SK-N-SH (cell line): ENCODE measurements around the gene REEP1. TPM values are rescaled to one million over a fixed set of nuclear protein-coding genes. Genes with fewer than 3 reads are reported as not detected.

Experiments used
- CTCF ChIA-PET: fragments of 300-600, 350-600 bp; formaldehyde crosslinking; extraction: SDS; loops from one replicate; lab custom pipeline; 2021; lab: Yijun Ruan, JAX
- POLR2A ChIA-PET: fragments of 350-600 bp; sonication (Branson Sonifier 250); formaldehyde crosslinking; extraction: SDS; loops from one replicate; lab custom pipeline; 2020; ENCODE audit warnings: antibody characterized with exemption, inconsistent platforms; lab: Yijun Ruan, JAX
- DNase-seq: peaks from one replicate; pipeline ENCODE4 v3.0.0; 2012
- H2AFZ ChIP-seq: fragments of 200-600 bp; sonication (generic); 2 replicates; pipeline ENCODE4 v1.8.1; 2016; ENCODE audit warnings: antibody characterized with exemption, mild to moderate bottlenecking, low read depth
- H3F3A ChIP-seq: fragments of 200-600 bp; sonication (generic); replicated peaks from 2 replicates; pipeline ENCODE3; 2016; ENCODE audit warnings: antibody characterized with exemption, mild to moderate bottlenecking; ENCODE audit not compliant: insufficient read depth
- H3K27ac ChIP-seq, 2 experiments: fragments of 200-500 bp in 1 of 2; fragments of 200-600 bp in 1 of 2; sonication (Bioruptor generic) in 1 of 2; sonication (generic), shearing (Covaris generic) in 1 of 2; 2 replicates each; pipeline versions ENCODE4 v1.5.1 to v1.6.1; 2014 to 2016; ENCODE audit warnings: low read depth in 2 of 2, inconsistent platforms in 1 of 2, low read length in 1 of 2, mild to moderate bottlenecking in 1 of 2, mixed read lengths in 1 of 2
- H3K27me3 ChIP-seq: fragments of 200-600 bp; sonication (generic), shearing (Covaris generic); 2 replicates; pipeline ENCODE4 v1.6.1; 2016; ENCODE audit warnings: mixed run types; ENCODE audit not compliant: insufficient read depth
- H3K36me3 ChIP-seq, 2 experiments: fragments of 200-500 bp in 1 of 2; fragments of 200-600 bp in 1 of 2; sonication (Bioruptor generic) in 1 of 2; sonication (generic) in 1 of 2; replicated peaks in 1 of 2; 2 replicates each; pipeline versions ENCODE3 to v1.5.1; 2014 to 2016; ENCODE audit warnings: low read length in 1 of 2, mild to moderate bottlenecking in 1 of 2; ENCODE audit not compliant: insufficient read depth in 2 of 2, control insufficient read depth in 1 of 2
- H3K4me1 ChIP-seq, 2 experiments: fragments of 200-500 bp in 1 of 2; fragments of 200-600 bp in 1 of 2; sonication (Bioruptor generic) in 1 of 2; sonication (generic), shearing (Covaris generic) in 1 of 2; 2 replicates each; pipeline versions ENCODE4 v1.5.1 to v1.6.1; 2014 to 2016; ENCODE audit warnings: low read depth in 1 of 2, low read length in 1 of 2, mixed run types in 1 of 2; ENCODE audit not compliant: insufficient read depth in 2 of 2, control insufficient read depth in 1 of 2
- H3K4me2 ChIP-seq: fragments of 200-600 bp; sonication (generic), shearing (Covaris generic); 2 replicates; pipeline ENCODE4 v1.6.1; 2017; ENCODE audit warnings: mixed run types
- H3K4me3 ChIP-seq, 2 experiments: fragments of 200-500 bp in 1 of 2; fragments of 200-600 bp in 1 of 2; sonication (Bioruptor generic) in 1 of 2; sonication (generic), shearing (Covaris generic) in 1 of 2; 2 replicates each; pipeline versions ENCODE4 v1.5.1 to v1.8.1; 2014 to 2016; ENCODE audit warnings: low read depth in 2 of 2, inconsistent platforms in 1 of 2, low read length in 1 of 2, mild to moderate bottlenecking in 1 of 2, mixed read lengths in 1 of 2, moderate library complexity in 1 of 2
- H3K79me2 ChIP-seq: fragments of 200-600 bp; sonication (generic); 2 replicates; pipeline ENCODE4 v1.8.1; 2017; ENCODE audit warnings: mild to moderate bottlenecking; ENCODE audit not compliant: insufficient read depth
- H3K9ac ChIP-seq: fragments of 200-600 bp; sonication (generic); 2 replicates; pipeline ENCODE4 v1.6.1; 2017; ENCODE audit warnings: mixed run types
- H3K9me2 ChIP-seq: fragments of 200-600 bp; sonication (generic); 2 replicates; pipeline ENCODE4 v1.6.1; 2017; ENCODE audit warnings: mixed run types
- H3K9me3 ChIP-seq: fragments of 200-600 bp; sonication (generic); 2 replicates; pipeline ENCODE4 v1.6.1; 2017; ENCODE audit warnings: mixed run types, mild to moderate bottlenecking, moderate library complexity
- H4K20me1 ChIP-seq: fragments of 200-600 bp; sonication (generic); 2 replicates; pipeline ENCODE4 v1.6.1; 2017; ENCODE audit warnings: mild to moderate bottlenecking, mixed run types; ENCODE audit not compliant: insufficient read depth
- CTCF ChIP-seq: fragments of 200-600 bp; sonication (generic); IDR thresholded peaks from 2 replicates; pipeline ENCODE4 v1.6.1; 2017; ENCODE audit warnings: antibody characterized with exemption, mild to moderate bottlenecking, moderate library complexity
- JUND ChIP-seq: IDR thresholded peaks from 2 replicates; pipeline ENCODE4 v1.4.0; 2012
- MAX ChIP-seq: IDR thresholded peaks from 2 replicates; pipeline ENCODE4 v1.4.0; 2012; ENCODE audit warnings: low read depth
- MXI1 ChIP-seq: IDR thresholded peaks from 2 replicates; pipeline ENCODE4 v1.6.1; 2012; ENCODE audit warnings: mild to moderate bottlenecking, low read depth, low read length, improper control_type of control experiment
- REST ChIP-seq: IDR thresholded peaks from 2 replicates; pipeline ENCODE4 v1.6.1; 2012; ENCODE audit warnings: mild to moderate bottlenecking, low read depth, low read length, moderate library complexity
- RFX5 ChIP-seq: IDR thresholded peaks from 2 replicates; pipeline ENCODE4 v1.6.1; 2012; ENCODE audit warnings: mild to moderate bottlenecking, improper control_type of control experiment, low read length
- SIN3A ChIP-seq: IDR thresholded peaks from 2 replicates; pipeline ENCODE4 v1.6.1; 2012; ENCODE audit warnings: low read depth, mild to moderate bottlenecking, low read length, moderate library complexity, borderline replicate concordance
- TAF1 ChIP-seq: IDR thresholded peaks from 2 replicates; pipeline ENCODE4 v1.6.1; 2012; ENCODE audit warnings: low read depth, mild to moderate bottlenecking, low read length, moderate library complexity, borderline replicate concordance
- TCF12 ChIP-seq: IDR thresholded peaks from 2 replicates; pipeline ENCODE4 v1.4.0; 2012
- WGBS: methylation state at CpG from one replicate; pipeline ENCODE4 v1.1.6; 2017; ENCODE audit warnings: low lambda C conversion rate; 5-methylcytosine and 5-hydroxymethylcytosine counted together
- polyA plus RNA-seq, 3 experiments: library from polyadenylated mRNA; depleted of rRNA; stranded (reverse); fragments of >200 nt; gene quantifications; 2 replicates each; pipeline ENCODE4 v1.2.3, GENCODE V29; 2012
- TF ChIP-seq, protein P1 (sequence below): IDR thresholded peaks from 2 replicates; pipeline ENCODE4 v1.4.0; 2012; ENCODE audit warnings: low read depth, borderline replicate concordance

REEP1 gene
- polyA plus RNA-seq, 1 of the 3 experiments (the other 2 are of a cell fraction), result 0.13 TPM

DNA sequence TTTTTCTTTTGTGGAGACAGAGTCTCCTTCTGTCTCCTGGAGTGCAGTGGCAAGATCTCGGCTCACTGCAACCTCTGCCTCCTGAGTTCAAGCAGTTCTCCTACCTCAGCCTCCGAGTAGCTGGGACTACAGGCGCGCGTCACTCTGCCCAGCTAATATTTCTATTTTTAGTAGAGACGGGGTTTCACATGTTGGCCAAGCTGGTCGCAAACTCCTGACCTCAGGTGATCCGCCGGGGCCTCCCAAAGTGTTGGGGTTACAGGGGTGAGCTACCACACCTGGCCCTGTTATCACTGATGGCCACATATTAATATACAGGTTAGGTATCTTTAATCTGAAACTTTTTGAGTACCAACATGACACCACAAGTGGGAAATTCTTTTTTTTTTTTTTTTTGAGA is 134.7 kb downstream of the REEP1 start (continued):
- TF ChIP-seq, protein P1, sequence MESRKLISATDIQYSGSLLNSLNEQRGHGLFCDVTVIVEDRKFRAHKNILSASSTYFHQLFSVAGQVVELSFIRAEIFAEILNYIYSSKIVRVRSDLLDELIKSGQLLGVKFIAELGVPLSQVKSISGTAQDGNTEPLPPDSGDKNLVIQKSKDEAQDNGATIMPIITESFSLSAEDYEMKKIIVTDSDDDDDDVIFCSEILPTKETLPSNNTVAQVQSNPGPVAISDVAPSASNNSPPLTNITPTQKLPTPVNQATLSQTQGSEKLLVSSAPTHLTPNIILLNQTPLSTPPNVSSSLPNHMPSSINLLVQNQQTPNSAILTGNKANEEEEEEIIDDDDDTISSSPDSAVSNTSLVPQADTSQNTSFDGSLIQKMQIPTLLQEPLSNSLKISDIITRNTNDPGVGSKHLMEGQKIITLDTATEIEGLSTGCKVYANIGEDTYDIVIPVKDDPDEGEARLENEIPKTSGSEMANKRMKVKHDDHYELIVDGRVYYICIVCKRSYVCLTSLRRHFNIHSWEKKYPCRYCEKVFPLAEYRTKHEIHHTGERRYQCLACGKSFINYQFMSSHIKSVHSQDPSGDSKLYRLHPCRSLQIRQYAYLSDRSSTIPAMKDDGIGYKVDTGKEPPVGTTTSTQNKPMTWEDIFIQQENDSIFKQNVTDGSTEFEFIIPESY, result no peak
- TF ChIP-seq REST, result no peak

DNA sequence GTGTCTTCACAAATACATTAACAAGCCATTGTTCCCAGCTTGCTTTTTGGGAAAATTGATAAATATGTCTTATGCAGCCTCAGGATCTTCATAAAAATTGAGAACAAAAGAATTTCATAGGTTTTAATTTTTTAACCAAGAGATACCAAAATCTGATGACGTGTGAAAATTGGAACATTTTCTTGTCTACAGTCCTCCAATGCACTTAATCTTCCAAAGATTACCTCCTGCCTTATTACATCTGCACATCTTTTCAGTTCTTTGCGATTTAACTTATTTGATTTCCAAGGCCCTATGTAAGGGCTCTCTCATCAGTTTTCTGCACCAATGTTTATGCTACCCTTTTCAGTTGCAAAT is 135.1 kb downstream of the REEP1 start:
- Histone ChIP-seq H3K4me3 (no peak overlapping the region), H3K9me2 (no peaks in the 10 kb centered on the region), H3K27me3 (no peaks in the 10 kb centered on the region)
- ChIA-PET POLR2A (no interaction called here), CTCF (interaction anchor here (0.9 to 4.5 kb wide), 6 partner anchors 12 to 170 kb away, joined by 3 to 20 read pairs (median 7); no protein-coding TSS in a partner anchor)
- no peak for TF ChIP-seq JUND
- TF ChIP-seq TCF12, result no peak
- TF ChIP-seq CTCF, result no peak
- TF ChIP-seq RFX5, result no peak
- no peak for TF ChIP-seq TAF1
- TF ChIP-seq SIN3A, result no peak
- no peak for TF ChIP-seq MXI1
- TF ChIP-seq MAX, result no peak
- TF ChIP-seq, protein P1, result no peak
- TF ChIP-seq, all 33 proteins: peak for 0
- peaks cover 0 to 3% of the 10 kb centered on the region in 2 experiments; a peak in 1 of 4 replicates for H3K4me1 ChIP-seq
- WGBS, result 93% methylated on average over 2 of the region's 2 CpGs
- H3K9ac ChIP-seq, result no peak overlapping the region
- no peak overlapping the region for H2AFZ ChIP-seq
- H3K79me2 ChIP-seq, result peaks cover 70% of the 10 kb centered on the region
- no peaks in the 10 kb centered on the region for H4K20me1 ChIP-seq
- H3K27ac ChIP-seq, result no peak overlapping the region
- H3K9me3 ChIP-seq, result no peaks in the 10 kb centered on the region
- no peak overlapping the region for H3K4me2 ChIP-seq
- peaks cover 11 to 14% of the 10 kb centered on the region in 2 experiments for H3K36me3 ChIP-seq
- peaks cover 6% of the 10 kb centered on the region for H3F3A ChIP-seq
- DNase-seq, result no peak
